GM12891 (cell line): ENCODE measurements around the gene SETD1B.

Source experiments
- POLR2A ChIP-seq: IDR thresholded peaks from 2 replicates; pipeline ENCODE4 v1.6.1; 2011; ENCODE audit warnings: low read depth, low read length, control low read depth
- POLR2AphosphoS5 ChIP-seq: IDR thresholded peaks from 2 replicates; pipeline ENCODE4 v1.6.1; 2011; ENCODE audit warnings: low read depth, low read length, control low read depth
- SPI1 ChIP-seq: IDR thresholded peaks from 2 replicates; pipeline ENCODE4 v1.6.1; 2011; ENCODE audit warnings: low read depth, low read length, control low read depth
- TAF1 ChIP-seq: IDR thresholded peaks from 2 replicates; pipeline ENCODE4 v1.6.1; 2011; ENCODE audit warnings: low read depth, low read length, control low read depth

- TF ChIP-seq POLR2AphosphoS5 (no peak), TAF1 (no peak), SPI1 (peak; percentile 60), POLR2A (no peak)
Observed at GRCh38 chr12:121789233-121789781, 14.5 kb upstream of the SETD1B start.
